ENCODE results near the gene TGFBR3. TPM values are rescaled to one million over a fixed set of nuclear protein-coding genes. Genes with fewer than 3 reads are reported as not detected.

TGFBR3 gene
- total and polyA plus RNA-seq, 2 of the 4 experiments (the other 2 are of a cell fraction) = 3.0 to 11.3 TPM

DNA sequence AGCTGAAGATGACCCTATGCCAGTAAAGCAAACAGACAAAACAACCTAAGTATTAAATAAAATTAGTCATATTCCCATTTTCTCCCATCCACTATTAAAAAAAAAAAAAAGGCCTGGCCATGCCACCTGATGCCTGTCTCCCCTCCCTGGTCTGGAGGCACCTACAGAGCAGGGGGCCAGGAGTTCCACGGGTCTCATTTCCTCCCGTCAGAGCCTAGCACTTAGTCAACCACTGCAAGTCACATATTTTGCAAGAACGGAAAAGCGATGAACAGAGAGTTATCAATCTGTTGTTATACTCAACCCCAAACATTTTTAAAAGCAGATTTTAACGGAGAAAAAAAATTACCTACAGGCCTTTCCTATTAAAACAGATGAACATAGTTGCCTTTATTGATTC is 59.3 kb downstream of the TGFBR3 start:
- Histone ChIP-seq H3K18ac (ENCODE audit: low read depth, low read length) (no peak overlapping the region), H2BK20ac (ENCODE audit: low read depth, low read length) (no peak overlapping the region), H3K4me2 (ENCODE audit: low read depth, low read length) (no peak overlapping the region), H2BK15ac (ENCODE audit: low read depth, low read length) (no peak overlapping the region), H3K56ac (ENCODE audit: extremely low read depth, insufficient read depth, low read length) (no peak overlapping the region), H3K27ac (ENCODE audit: insufficient read depth, low read length) (no peak overlapping the region), H4K20me1 (ENCODE audit: insufficient read depth, low read length) (no peaks in the 10 kb centered on the region), H3K14ac (replicated peaks; ENCODE audit: low read depth, low read length) (no peak overlapping the region), H2AK9ac (replicated peaks; ENCODE audit: low read depth, low read length, poor library complexity) (no peak overlapping the region), H3K4ac (ENCODE audit: low read depth, low read length) (no peak overlapping the region), H4K5ac (ENCODE audit: low read depth, low read length) (no peak overlapping the region), H3K23ac (ENCODE audit: low read depth, low read length) (no peak overlapping the region), H3K36me3 (ENCODE audit: control insufficient read depth, insufficient read depth, low read length) (no peaks in the 10 kb centered on the region), H4K8ac (ENCODE audit: low read depth in 2 of 2, low read length in 2 of 2) (no peak overlapping the region), H2AK5ac (ENCODE audit: low read depth, low read length) (no peak overlapping the region), H3K4me3 (ENCODE audit: insufficient read depth, low read depth, low read length) (no peak overlapping the region), H2BK5ac (ENCODE audit: low read depth, low read length, poor library complexity, severe bottlenecking) (no peak overlapping the region), H4K91ac (ENCODE audit: insufficient read depth, low read depth, low read length) (no peak overlapping the region), H3K9me3 (ENCODE audit: control insufficient read depth, insufficient read depth, low read length) (no peaks in the 10 kb centered on the region), H2BK120ac (ENCODE audit: low read depth, low read length) (no peak overlapping the region), H3K27me3 (ENCODE audit: control insufficient read depth, insufficient read depth, low read length) (no peaks in the 10 kb centered on the region), H3K9ac (ENCODE audit: low read depth, low read length) (no peak overlapping the region), H3K9me1 (ENCODE audit: insufficient read depth, low read length) (peaks cover 9% of the 10 kb centered on the region; the same call in 1 of the 2 replicates), H3K79me1 (ENCODE audit: low read depth in 1 of 2, low read length in 2 of 2) (peaks cover 3 to 17% of the 10 kb centered on the region in 2 experiments; a peak in 3 of 4 replicates), H2AFZ (replicated peaks; ENCODE audit: low read length, poor library complexity) (no peak overlapping the region), H3K4me1 (ENCODE audit: control insufficient read depth, insufficient read depth, low read length) (peaks cover 9% of the 10 kb centered on the region)
- ChIA-PET CTCF (no interaction called here), POLR2A (ENCODE audit: unreplicated experiment) (no interaction called here)
- dilution Hi-C loops (cut with HindIII; ENCODE audit: low sequenced_read_pairs, unreplicated experiment) = no loop called here
- no TSS peak for BruUV-seq (replicated peaks)
- in situ Hi-C loops (cut with MboI; ENCODE audit: low sequenced_read_pairs) = no loop called here
- WGBS, 2 experiments (ENCODE audit: extremely low coverage in 2 of 2, insufficient read length in 1 of 2) = 100% methylated on average over 1 of the region's 5 CpGs; no CpG with 5 or more reads in 1 of the 2 experiments
- ATAC-seq (ENCODE audit: low read depth) (no peak), DNase-seq (no peak)
- TF ChIP-seq NFE2L2 (IDR thresholded peaks at IDR 0.05; ENCODE audit: low read depth, low read length) (no peak), RFX5 (IDR thresholded peaks at IDR 0.05; ENCODE audit: low read depth, low read length) (no peak), CEBPB (IDR thresholded peaks at IDR 0.05; ENCODE audit: low read depth, low read length) (no peak), FOS (IDR thresholded peaks at IDR 0.05; ENCODE audit: low read depth, low read length) (no peak), SMC3 (IDR thresholded peaks at IDR 0.05; ENCODE audit: low read depth, low read length) (no peak), CHD1 (IDR thresholded peaks at IDR 0.05; ENCODE audit: low read depth, low read length) (no peak), RAD21 (IDR thresholded peaks at IDR 0.05; ENCODE audit: low read length) (no peak), MXI1 (IDR thresholded peaks at IDR 0.05; ENCODE audit: borderline replicate concordance, low read depth, low read length) (no peak), MAFK (IDR thresholded peaks at IDR 0.05; ENCODE audit: low read depth, low read length) (no peak), MAZ (IDR thresholded peaks at IDR 0.05; ENCODE audit: borderline replicate concordance, low read depth, low read length) (no peak), RCOR1 (IDR thresholded peaks at IDR 0.05; ENCODE audit: insufficient replicate concordance, low read length) (no peak)
- TF ChIP-seq, protein P1, sequence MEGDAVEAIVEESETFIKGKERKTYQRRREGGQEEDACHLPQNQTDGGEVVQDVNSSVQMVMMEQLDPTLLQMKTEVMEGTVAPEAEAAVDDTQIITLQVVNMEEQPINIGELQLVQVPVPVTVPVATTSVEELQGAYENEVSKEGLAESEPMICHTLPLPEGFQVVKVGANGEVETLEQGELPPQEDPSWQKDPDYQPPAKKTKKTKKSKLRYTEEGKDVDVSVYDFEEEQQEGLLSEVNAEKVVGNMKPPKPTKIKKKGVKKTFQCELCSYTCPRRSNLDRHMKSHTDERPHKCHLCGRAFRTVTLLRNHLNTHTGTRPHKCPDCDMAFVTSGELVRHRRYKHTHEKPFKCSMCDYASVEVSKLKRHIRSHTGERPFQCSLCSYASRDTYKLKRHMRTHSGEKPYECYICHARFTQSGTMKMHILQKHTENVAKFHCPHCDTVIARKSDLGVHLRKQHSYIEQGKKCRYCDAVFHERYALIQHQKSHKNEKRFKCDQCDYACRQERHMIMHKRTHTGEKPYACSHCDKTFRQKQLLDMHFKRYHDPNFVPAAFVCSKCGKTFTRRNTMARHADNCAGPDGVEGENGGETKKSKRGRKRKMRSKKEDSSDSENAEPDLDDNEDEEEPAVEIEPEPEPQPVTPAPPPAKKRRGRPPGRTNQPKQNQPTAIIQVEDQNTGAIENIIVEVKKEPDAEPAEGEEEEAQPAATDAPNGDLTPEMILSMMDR (conservative IDR thresholded peaks at IDR 0.05; ENCODE audit: low read depth, low read length) = no peak
- intact Hi-C loops (cut with micrococcal nuclease) = no loop called here
